ENCODE data around the gene SMCR8. TPM values are rescaled to one million over a fixed set of nuclear protein-coding genes. Genes with fewer than 3 reads are reported as not detected.

Gene SMCR8
- total RNA-seq, 1 donor from 2014 or later, result 10.3 TPM

DNA sequence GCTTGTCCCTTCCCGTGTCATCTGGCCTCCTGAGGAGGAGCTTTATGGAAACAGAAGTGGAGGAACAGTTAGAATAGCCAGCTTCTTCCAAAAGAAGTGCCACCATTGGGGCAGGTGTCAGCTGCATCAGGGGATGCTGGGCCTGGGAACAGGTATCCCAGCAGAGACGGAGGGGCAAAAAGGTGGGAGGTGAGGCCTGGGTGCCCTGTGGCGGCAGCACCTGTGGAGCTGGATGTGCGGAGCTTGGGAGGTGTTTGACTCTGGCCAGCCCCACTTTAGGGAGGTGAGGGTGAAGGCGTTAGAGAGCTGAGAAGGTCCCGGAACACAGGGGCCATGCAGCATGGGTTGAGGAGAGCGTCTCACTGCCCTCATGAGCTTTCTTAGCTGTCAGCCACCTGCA lies 5.2 kb downstream of the SMCR8 start:
- H3K4me3 ChIP-seq, result no peak overlapping the region
- peaks cover 9 to 38% of the 10 kb centered on the region in 2 donors for H3K4me1 ChIP-seq

DNA sequence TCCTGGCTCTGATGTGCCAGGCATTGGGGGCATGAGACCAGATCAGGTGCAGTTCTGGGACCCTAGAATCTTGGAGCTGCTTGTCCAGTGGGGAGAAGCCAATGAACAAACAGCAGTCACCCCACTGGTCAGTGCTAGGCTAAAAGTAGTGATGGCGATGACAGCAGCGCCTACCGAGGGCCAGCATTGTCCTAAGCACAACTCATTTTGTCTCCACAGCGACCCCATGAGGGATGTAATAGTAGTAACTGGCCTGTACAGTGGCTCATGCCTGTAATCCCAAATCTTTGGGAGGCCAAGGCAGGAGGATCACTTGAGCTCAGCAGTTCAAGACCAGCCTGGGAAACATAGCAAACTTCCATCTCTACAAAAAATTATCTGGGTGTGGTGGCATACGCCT lies 6.2 kb downstream of the SMCR8 start:
- intact Hi-C loops (cut with DNase I), result no loop called here
- H3K9me3 ChIP-seq, result no peaks in the 10 kb centered on the region
- H3K4me3 ChIP-seq, result no peak overlapping the region
- TF ChIP-seq, protein P1, sequence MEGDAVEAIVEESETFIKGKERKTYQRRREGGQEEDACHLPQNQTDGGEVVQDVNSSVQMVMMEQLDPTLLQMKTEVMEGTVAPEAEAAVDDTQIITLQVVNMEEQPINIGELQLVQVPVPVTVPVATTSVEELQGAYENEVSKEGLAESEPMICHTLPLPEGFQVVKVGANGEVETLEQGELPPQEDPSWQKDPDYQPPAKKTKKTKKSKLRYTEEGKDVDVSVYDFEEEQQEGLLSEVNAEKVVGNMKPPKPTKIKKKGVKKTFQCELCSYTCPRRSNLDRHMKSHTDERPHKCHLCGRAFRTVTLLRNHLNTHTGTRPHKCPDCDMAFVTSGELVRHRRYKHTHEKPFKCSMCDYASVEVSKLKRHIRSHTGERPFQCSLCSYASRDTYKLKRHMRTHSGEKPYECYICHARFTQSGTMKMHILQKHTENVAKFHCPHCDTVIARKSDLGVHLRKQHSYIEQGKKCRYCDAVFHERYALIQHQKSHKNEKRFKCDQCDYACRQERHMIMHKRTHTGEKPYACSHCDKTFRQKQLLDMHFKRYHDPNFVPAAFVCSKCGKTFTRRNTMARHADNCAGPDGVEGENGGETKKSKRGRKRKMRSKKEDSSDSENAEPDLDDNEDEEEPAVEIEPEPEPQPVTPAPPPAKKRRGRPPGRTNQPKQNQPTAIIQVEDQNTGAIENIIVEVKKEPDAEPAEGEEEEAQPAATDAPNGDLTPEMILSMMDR (IDR thresholded peaks at IDR 0.05), result no peak
- no peaks in the 10 kb centered on the region for H3K27me3 ChIP-seq
- no peak for DNase-seq (ENCODE audit: low spot score in 2 of 2)
- no peak overlapping the region for H3K27ac ChIP-seq
- H3K36me3 ChIP-seq, result peaks cover 55 to 75% of the 10 kb centered on the region in 2 donors
- peaks cover 4 to 31% of the 10 kb centered on the region in 2 donors for H3K4me1 ChIP-seq

More for the DNA sequence above, 5.2 kb downstream of the SMCR8 start:
- Histone ChIP-seq H3K9me3 (no peaks in the 10 kb centered on the region), H3K36me3 (peaks cover 50 to 69% of the 10 kb centered on the region in 2 donors), H3K27ac (no peak overlapping the region), H3K27me3 (no peaks in the 10 kb centered on the region)
- no peak for DNase-seq (ENCODE audit: low spot score in 2 of 2)
- intact Hi-C loops (cut with DNase I), result no loop called here
- TF ChIP-seq, protein P1 (IDR thresholded peaks at IDR 0.05), result no peak

DNA sequence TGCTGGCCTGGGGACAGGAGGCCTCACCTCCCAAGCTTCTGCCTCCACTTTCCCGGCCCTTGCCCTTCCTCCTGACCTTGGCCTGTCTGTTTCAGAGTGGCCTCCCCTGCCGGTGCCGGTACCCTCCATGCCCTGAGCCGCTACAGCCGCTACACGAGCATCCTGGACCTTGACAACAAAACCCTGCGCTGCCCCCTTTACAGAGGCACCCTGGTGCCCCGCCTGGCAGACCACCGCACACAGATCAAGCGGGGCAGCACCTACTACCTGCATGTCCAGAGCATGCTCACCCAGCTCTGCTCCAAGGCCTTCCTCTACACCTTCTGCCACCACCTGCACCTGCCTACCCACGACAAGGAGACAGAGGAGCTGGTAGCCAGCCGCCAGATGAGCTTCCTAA lies 7.4 kb downstream of the SMCR8 start:
- H3K36me3 ChIP-seq, result peaks cover 58 to 83% of the 10 kb centered on the region in 2 donors
- H3K9me3 ChIP-seq, result no peaks in the 10 kb centered on the region
- DNase-seq (ENCODE audit: low spot score in 2 of 2), result no peak
- H3K27ac ChIP-seq, result no peak overlapping the region
- TF ChIP-seq, protein P1 (IDR thresholded peaks at IDR 0.05), result no peak
- peaks cover 4 to 19% of the 10 kb centered on the region in 2 donors for H3K4me1 ChIP-seq
- H3K4me3 ChIP-seq, result no peak overlapping the region
- H3K27me3 ChIP-seq, result no peaks in the 10 kb centered on the region
- intact Hi-C loops (cut with DNase I), result no loop called here

DNA sequence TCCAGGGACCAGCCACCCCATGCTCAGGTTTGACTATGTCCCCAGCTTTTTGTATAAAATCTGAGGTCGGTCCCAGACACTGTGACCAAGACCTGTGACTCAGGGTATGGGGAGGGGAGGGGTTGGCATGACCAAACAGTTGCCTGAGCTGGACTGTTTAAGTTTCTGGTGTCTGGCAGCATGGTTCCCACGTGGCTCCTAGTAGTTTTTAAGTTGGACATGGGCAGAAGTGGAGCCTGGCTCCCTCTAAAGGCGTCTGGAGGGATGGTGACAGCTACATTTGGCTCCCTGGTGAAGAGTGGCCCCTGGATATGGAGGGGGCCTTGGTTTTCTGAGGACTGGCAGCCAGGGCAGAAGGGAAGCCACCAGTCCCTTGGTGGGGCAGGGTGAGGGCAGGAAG lies 7.9 kb downstream of the SMCR8 start:
- peaks cover 2 to 14% of the 10 kb centered on the region in 2 donors for H3K4me1 ChIP-seq

DNA sequence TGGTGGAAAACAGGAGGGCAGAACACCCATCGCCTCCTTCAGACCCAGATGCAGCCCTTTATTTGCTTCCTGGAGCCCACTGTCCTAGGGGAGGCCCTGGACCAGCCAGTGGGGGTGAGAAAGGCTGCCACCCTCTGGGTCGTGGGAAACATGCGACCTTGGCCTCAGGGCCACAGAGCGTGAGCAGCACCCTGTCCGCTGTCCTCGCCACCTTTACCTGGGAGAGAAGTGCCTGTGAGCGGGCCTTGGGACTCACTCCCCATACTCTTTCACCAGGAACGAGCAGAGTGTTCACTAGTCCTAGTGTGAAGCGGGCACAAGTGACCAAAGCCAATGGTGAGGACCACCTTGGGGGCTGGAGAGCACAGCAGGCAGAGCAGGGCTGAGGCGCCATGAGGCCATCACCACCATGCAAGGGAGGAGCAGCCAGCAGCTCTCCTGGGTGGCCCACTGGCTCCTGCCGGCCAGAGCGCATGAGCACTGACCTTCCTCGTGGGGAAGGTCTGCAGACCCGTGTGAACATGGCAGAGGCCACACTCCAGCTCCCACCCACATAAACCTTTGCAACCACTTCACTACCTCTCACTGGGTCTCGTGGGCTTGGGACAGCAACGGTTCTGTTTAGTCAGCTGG lies 8.5 kb downstream of the SMCR8 start:
- peaks cover 57 to 83% of the 10 kb centered on the region in 2 donors for H3K36me3 ChIP-seq
- intact Hi-C loops (cut with DNase I), result loop anchor here (2.0 kb wide), 1 partner anchor 17 kb away; no protein-coding TSS in a partner anchor
- peaks cover 0 to 8% of the 10 kb centered on the region in 2 donors for H3K4me1 ChIP-seq
- TF ChIP-seq, protein P1 (IDR thresholded peaks at IDR 0.05), result no peak
- H3K4me3 ChIP-seq, result no peak overlapping the region
- H3K27me3 ChIP-seq, result no peaks in the 10 kb centered on the region
- no peak overlapping the region for H3K27ac ChIP-seq
- no peak for DNase-seq (ENCODE audit: low spot score in 2 of 2)
- H3K9me3 ChIP-seq, result no peaks in the 10 kb centered on the region

More for the DNA sequence above, 7.9 kb downstream of the SMCR8 start:
- Histone ChIP-seq H3K27me3 (no peaks in the 10 kb centered on the region), H3K4me3 (no peak overlapping the region), H3K9me3 (no peaks in the 10 kb centered on the region), H3K27ac (no peak overlapping the region), H3K36me3 (peaks cover 61 to 81% of the 10 kb centered on the region in 2 donors)
- no peak for DNase-seq (ENCODE audit: low spot score in 2 of 2)
- TF ChIP-seq, protein P1 (IDR thresholded peaks at IDR 0.05), result no peak
- intact Hi-C loops (cut with DNase I), result no loop called here
